Measurements from ENCODE around the gene ASMTL.

GRCh38 chrX:1492421-1493012 lies 39.8 kb upstream of the ASMTL start:
- TF ChIP-seq CTCF (IDR thresholded peaks at IDR 0.05; ENCODE audit: poor library complexity) (no peak), EZH2 (IDR thresholded peaks at IDR 0.05; ENCODE audit: borderline replicate concordance) (no peak), EZH2phosphoT487 (IDR thresholded peaks at IDR 0.05; ENCODE audit: low read depth, severe bottlenecking, unreplicated experiment) (no peak)

Data from hepatocyte (in vitro differentiated cells).